ENCODE results near the gene CCDC91.

Gene CCDC91

GRCh38 chr12:28223858-28224257, 33.6 kb downstream of the CCDC91 start:
- no peak overlapping the region for H3K4me3 ChIP-seq (replicated peaks; ENCODE audit: low read depth, low read length)
- no peaks in the 10 kb centered on the region for H3K36me3 ChIP-seq (ENCODE audit: control insufficient read depth, insufficient read depth, low read length)
- TF ChIP-seq CTCF (IDR thresholded peaks at IDR 0.05; ENCODE audit: insufficient read depth, low read length, poor library complexity, severe bottlenecking): no peak
- DNase-seq (ENCODE audit: extremely low read depth, insufficient read length): no peak
- no peaks in the 10 kb centered on the region for H3K27me3 ChIP-seq (replicated peaks; ENCODE audit: control insufficient read depth, insufficient read depth, low read length)

- Histone ChIP-seq H3K4me3 (replicated peaks; ENCODE audit: low read depth, low read length) (no peak overlapping the region), H3K36me3 (ENCODE audit: control insufficient read depth, insufficient read depth, low read length) (no peaks in the 10 kb centered on the region), H3K27me3 (replicated peaks; ENCODE audit: control insufficient read depth, insufficient read depth, low read length) (no peaks in the 10 kb centered on the region)
- no peak for DNase-seq (ENCODE audit: extremely low read depth, insufficient read length)
- no peak for TF ChIP-seq CTCF (IDR thresholded peaks at IDR 0.05; ENCODE audit: insufficient read depth, low read length, poor library complexity, severe bottlenecking)
Measured at GRCh38 chr12:28226705-28227104, 36.4 kb downstream of the CCDC91 start.

GRCh38 chr12:28227251-28227650, 37.0 kb downstream of the CCDC91 start:
- Histone ChIP-seq H3K4me3 (replicated peaks; ENCODE audit: low read depth, low read length) (no peak overlapping the region), H3K36me3 (ENCODE audit: control insufficient read depth, insufficient read depth, low read length) (no peaks in the 10 kb centered on the region), H3K27me3 (replicated peaks; ENCODE audit: control insufficient read depth, insufficient read depth, low read length) (no peaks in the 10 kb centered on the region)
- TF ChIP-seq CTCF (IDR thresholded peaks at IDR 0.05; ENCODE audit: insufficient read depth, low read length, poor library complexity, severe bottlenecking): no peak
- no peak for DNase-seq (ENCODE audit: extremely low read depth, insufficient read length)

- no peak for TF ChIP-seq CTCF (IDR thresholded peaks at IDR 0.05; ENCODE audit: insufficient read depth, low read length, poor library complexity, severe bottlenecking)
- DNase-seq (ENCODE audit: extremely low read depth, insufficient read length): no peak
- H3K27me3 ChIP-seq (replicated peaks; ENCODE audit: control insufficient read depth, insufficient read depth, low read length): no peaks in the 10 kb centered on the region
- H3K36me3 ChIP-seq (ENCODE audit: control insufficient read depth, insufficient read depth, low read length): no peaks in the 10 kb centered on the region
- no peak overlapping the region for H3K4me3 ChIP-seq (replicated peaks; ENCODE audit: low read depth, low read length)
Measured at GRCh38 chr12:28231248-28231647, 41.0 kb downstream of the CCDC91 start.

GRCh38 chr12:28232211-28232928, 42.1 kb downstream of the CCDC91 start:
- peak; percentile 10 for DNase-seq (ENCODE audit: extremely low read depth, insufficient read length)
- no peak for TF ChIP-seq CTCF (IDR thresholded peaks at IDR 0.05; ENCODE audit: insufficient read depth, low read length, poor library complexity, severe bottlenecking)

GRCh38 chr12:28234444-28234843, 44.2 kb downstream of the CCDC91 start:
- DNase-seq (ENCODE audit: extremely low read depth, insufficient read length): no peak
- no peak overlapping the region for H3K4me3 ChIP-seq (replicated peaks; ENCODE audit: low read depth, low read length)
- H3K27me3 ChIP-seq (replicated peaks; ENCODE audit: control insufficient read depth, insufficient read depth, low read length): no peaks in the 10 kb centered on the region
- no peaks in the 10 kb centered on the region for H3K36me3 ChIP-seq (ENCODE audit: control insufficient read depth, insufficient read depth, low read length)
- TF ChIP-seq CTCF (IDR thresholded peaks at IDR 0.05; ENCODE audit: insufficient read depth, low read length, poor library complexity, severe bottlenecking): no peak

More at GRCh38 chr12:28232211-28232928, 42.1 kb downstream of the CCDC91 start:
- H3K36me3 ChIP-seq (ENCODE audit: control insufficient read depth, insufficient read depth, low read length): no peaks in the 10 kb centered on the region
- no peak overlapping the region for H3K4me3 ChIP-seq (replicated peaks; ENCODE audit: low read depth, low read length)
- H3K27me3 ChIP-seq (replicated peaks; ENCODE audit: control insufficient read depth, insufficient read depth, low read length): no peaks in the 10 kb centered on the region

Measured in GM06990 (cell line).